Heart left ventricle (tissue), 13 donors: ENCODE data around the gene ASAP3.

Source experiments
- CTCF ChIP-seq, 12 donors: fragments of 200-600 bp; sonication (generic) in 4 of 12; IDR thresholded peaks; one replicate each; pipeline versions ENCODE4 v1.5.0 to v1.8.0; 2018 to 2022; ENCODE audit warnings: antibody characterized with exemption in 12 of 12, mild to moderate bottlenecking in 5 of 12
- POLR2A ChIP-seq, 2 donors: fragments of 450-650 bp; IDR thresholded peaks; one replicate each; pipeline ENCODE4 v1.6.1; 2017; ENCODE audit warnings: antibody characterized with exemption in 2 of 2, mild to moderate bottlenecking in 2 of 2, moderate library complexity in 2 of 2
- donor health status: ischemic (EF 13 %, LVEDD 7.1; RV severe dilation, severe dysfunction).
- donor health status: DM: no; HTN: yes; CAD: no.
- donor health status: DM: no; HTN: no; CAD: no.
- donor health status: ischemic (EF 25% LVEDD 6.9; RV normal size, moderate dysfunction).
- donor health status: ischemic (EF 25% LVEDD 5.7; RV mildly dilated, moderate dysfunction).
- donor health status: ischemic (EF 35%, LVEDD 5.7; RV mildly dilated, moderate dysfunction).
- donor health status: nonischemic (EF 11% LVEDD 7.7; RV severe dilation, severe dysfunction).
- donor health status: DM: yes; HTN: yes; CAD: no.
- donor health status: PGD.
- donor health status: ischemic (EF 29% LVEDD 5.4; RV normal size, mild dysfunction).
- donor health status: nonischemic (EF 23%, LVEDD 6.1; RV moderate dilation, normal function).

GRCh38 chr1:23479666-23479941 is 4.4 kb downstream of the ASAP3 start:
- no peak for TF ChIP-seq CTCF (IDR thresholded peaks at IDR 0.05)
- no peak for TF ChIP-seq POLR2A (IDR thresholded peaks at IDR 0.05)
